ENCODE results near the gene MRPL48.
"Not testable (repeated sequence)": the region's sequence is repeated elsewhere in the genome, so short reads cannot be mapped to it uniquely, and the experiment has no call there.

MRPL48 gene

GRCh38 chr11:73787643-73788558 is at the start of gene MRPL48:
MRPL48 (plus strand) TSS chr11:73787874; CDS start chr11:73787972, 98 bp downstream.
- peak; percentile 94 for FAIRE-seq

GRCh38 chr11:73743045-73743444 is 44.6 kb upstream of the MRPL48 start:
- no peak for FAIRE-seq

- FAIRE-seq = no peak
Observed at GRCh38 chr11:73746701-73747100, 41.0 kb upstream of the MRPL48 start.

- FAIRE-seq = no peak
Observed at GRCh38 chr11:73747762-73748161, 39.9 kb upstream of the MRPL48 start.

GRCh38 chr11:73748300-73748699 is 39.4 kb upstream of the MRPL48 start:
- no peak for FAIRE-seq

GRCh38 chr11:73749118-73749517 is 38.6 kb upstream of the MRPL48 start:
- FAIRE-seq = no peak

GRCh38 chr11:73750228-73750627 is 37.4 kb upstream of the MRPL48 start:
- FAIRE-seq = no peak

- not testable (repeated sequence) for FAIRE-seq
Observed at GRCh38 chr11:73750862-73751261, 36.8 kb upstream of the MRPL48 start.

- FAIRE-seq = no peak
Observed at GRCh38 chr11:73752216-73752867, 35.3 kb upstream of the MRPL48 start.

- FAIRE-seq = no peak
Observed at GRCh38 chr11:73752903-73753302, 34.8 kb upstream of the MRPL48 start.

- FAIRE-seq = no peak
Observed at GRCh38 chr11:73753938-73754337, 33.7 kb upstream of the MRPL48 start.

GRCh38 chr11:73755670-73756069 is 32.0 kb upstream of the MRPL48 start:
- no peak for FAIRE-seq

GRCh38 chr11:73757598-73757997 is 30.1 kb upstream of the MRPL48 start:
- no peak for FAIRE-seq

- FAIRE-seq = no peak
Observed at GRCh38 chr11:73758451-73758850, 29.2 kb upstream of the MRPL48 start.

- no peak for FAIRE-seq
Observed at GRCh38 chr11:73759610-73760134, 28.0 kb upstream of the MRPL48 start.

GRCh38 chr11:73760135-73760678 is 27.5 kb upstream of the MRPL48 start:
- FAIRE-seq = no peak

GRCh38 chr11:73760679-73761402 is 26.8 kb upstream of the MRPL48 start, which contains the start of gene RAB6A:
RAB6A (minus strand) TSS chr11:73761074; CDS start chr11:73760635, 439 bp downstream.
- FAIRE-seq = peak; percentile 97

- FAIRE-seq = no peak
Observed at GRCh38 chr11:73761403-73761945, 26.2 kb upstream of the MRPL48 start.

GRCh38 chr11:73762732-73763131 is 24.9 kb upstream of the MRPL48 start:
- no peak for FAIRE-seq

- no peak for FAIRE-seq
Observed at GRCh38 chr11:73766763-73767162, 20.9 kb upstream of the MRPL48 start.

- not testable (repeated sequence) for FAIRE-seq
Observed at GRCh38 chr11:73770811-73771210, 16.9 kb upstream of the MRPL48 start.

Measured in G401.6 (cell line).